ENCODE results near the gene TRAPPC1.

The TRAPPC1 gene

DNA sequence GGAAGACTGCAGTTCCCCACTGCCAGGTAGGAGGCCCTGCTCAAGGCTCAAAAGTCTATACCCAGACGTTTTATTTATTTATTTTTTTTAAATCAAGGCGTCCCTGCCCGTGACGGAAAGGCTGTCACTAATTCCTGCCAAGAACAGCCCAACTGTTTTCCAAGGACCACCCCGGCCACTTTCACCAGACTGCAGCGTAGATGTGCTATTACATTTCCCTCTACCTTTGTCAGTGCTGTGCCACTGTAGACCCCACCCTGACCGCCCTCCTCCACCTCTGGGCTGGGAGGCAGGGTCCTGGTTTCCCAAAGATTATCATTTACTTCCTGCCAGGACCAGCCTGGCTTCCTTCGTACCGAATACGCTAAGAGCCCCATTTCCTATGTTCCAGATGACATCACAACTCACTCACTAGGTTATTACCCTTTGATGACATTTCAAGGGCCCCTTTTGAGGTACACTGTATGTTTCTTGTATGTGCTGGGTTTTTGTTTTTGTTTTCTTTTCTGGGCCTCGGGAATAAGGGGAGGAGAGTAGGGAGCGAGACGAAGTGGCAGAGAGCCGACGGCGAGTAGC lies 9.4 kb downstream of the TRAPPC1 start:
- no peaks in the 10 kb centered on the region for H3K9me3 Mint-ChIP-seq
- H3K27ac Mint-ChIP-seq = peak overlapping the region; percentile 80
- peaks cover 12% of the 10 kb centered on the region for H3K4me1 Mint-ChIP-seq
- H3K4me3 Mint-ChIP-seq = peak overlapping the region; percentile 85
- H3K27me3 Mint-ChIP-seq = no peaks in the 10 kb centered on the region
- H3K36me3 Mint-ChIP-seq = no peaks in the 10 kb centered on the region

DNA sequence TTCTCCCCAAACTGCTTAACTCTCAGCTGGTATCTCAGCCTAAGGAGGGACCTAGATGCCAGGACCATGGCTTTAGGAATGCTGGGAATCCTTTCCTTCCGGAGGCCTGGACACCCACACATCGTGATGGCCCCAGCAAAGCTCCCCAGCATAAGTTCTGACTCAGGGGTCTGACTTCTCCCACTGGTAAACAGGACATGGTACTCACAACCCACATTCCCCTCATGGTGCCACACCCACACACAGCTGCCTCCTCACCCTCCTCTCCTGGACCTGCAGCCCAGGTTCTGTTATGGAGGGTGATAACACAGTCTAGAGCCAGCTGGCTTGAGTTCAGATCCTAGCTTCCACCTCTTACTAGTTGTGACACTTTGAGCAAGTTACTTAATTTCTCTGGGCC lies 14.9 kb downstream of the TRAPPC1 start:
- Mint-ChIP-seq H3K27me3 (no peaks in the 10 kb centered on the region), H3K27ac (peak overlapping the region; percentile 83), H3K4me3 (peak overlapping the region; percentile 87), H3K4me1 (peaks cover 40% of the 10 kb centered on the region), H3K9me3 (no peaks in the 10 kb centered on the region), H3K36me3 (peaks cover 1% of the 10 kb centered on the region)

DNA sequence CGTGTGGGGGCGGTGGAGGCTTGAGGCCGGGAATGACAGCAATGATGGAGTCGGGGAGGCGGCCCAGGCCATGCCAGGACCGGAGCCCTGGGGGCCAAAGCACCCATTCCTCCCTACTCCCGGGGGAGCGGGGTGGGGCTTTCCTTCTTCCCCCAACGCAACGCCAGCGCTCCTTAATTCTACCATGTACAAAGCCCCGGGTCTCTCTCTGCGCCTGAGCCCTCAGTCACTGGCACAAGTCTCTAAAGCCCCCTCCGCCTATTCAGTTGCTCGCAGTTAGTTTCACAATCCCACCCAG lies 15.4 kb downstream of the TRAPPC1 start:
- Mint-ChIP-seq H3K27me3 (no peaks in the 10 kb centered on the region), H3K27ac (peak overlapping the region; percentile 83), H3K36me3 (peaks cover 1% of the 10 kb centered on the region), H3K9me3 (no peaks in the 10 kb centered on the region), H3K4me3 (peak overlapping the region; percentile 87), H3K4me1 (peaks cover 38% of the 10 kb centered on the region)

DNA sequence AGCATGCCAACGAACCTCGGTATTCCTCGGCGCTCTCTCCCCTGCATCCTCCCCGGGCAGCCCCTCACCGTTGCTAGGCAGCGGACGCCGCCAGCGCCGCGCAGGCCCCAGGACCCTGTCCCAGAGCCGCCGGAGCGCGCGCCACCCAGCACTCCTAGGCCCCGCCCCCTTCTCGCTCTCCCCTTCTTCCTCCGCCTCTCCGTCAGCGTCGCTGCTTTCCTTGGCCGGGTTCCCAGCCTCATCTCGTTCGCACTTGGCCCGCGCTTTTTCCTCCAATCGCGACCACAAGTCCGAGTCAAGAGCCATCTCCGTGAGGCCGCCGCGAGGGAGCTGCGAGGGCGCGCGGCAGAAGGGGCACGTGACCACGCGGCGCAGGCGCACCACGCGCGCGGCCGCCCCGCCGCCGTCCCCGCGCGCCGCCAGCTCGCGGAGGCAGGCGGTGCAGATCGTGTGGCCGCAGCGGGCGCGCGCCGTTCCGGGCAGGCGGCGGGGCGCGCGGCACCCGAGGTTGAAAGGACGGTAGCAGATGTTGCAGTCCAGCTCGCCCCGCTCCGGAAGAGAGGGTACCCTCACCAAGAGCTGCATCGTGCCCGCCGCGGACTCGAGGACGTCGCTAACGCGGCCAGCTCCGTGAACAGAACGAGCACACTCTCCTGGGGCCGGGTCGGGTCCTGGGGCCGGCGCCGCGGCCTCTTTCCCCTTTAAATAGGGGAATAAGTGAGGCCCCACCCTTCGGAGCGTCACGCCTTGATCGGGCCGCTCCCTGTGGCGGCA lies 15.9 kb downstream of the TRAPPC1 start, which contains the start of gene RNF227:
RNF227 (minus strand) TSS at position 679 of the 774 bp plus-strand sequence; CDS start at position 585, 94 bp downstream.
- peaks cover 38% of the 10 kb centered on the region for H3K4me1 Mint-ChIP-seq
- H3K36me3 Mint-ChIP-seq = peaks cover 1% of the 10 kb centered on the region
- H3K27me3 Mint-ChIP-seq = no peaks in the 10 kb centered on the region
- peak within 1 kb of the TSS; percentile 93 for H3K4me3 Mint-ChIP-seq
- H3K9me3 Mint-ChIP-seq = no peaks in the 10 kb centered on the region
- peak within 1 kb of the TSS; percentile 94 for H3K27ac Mint-ChIP-seq

DNA sequence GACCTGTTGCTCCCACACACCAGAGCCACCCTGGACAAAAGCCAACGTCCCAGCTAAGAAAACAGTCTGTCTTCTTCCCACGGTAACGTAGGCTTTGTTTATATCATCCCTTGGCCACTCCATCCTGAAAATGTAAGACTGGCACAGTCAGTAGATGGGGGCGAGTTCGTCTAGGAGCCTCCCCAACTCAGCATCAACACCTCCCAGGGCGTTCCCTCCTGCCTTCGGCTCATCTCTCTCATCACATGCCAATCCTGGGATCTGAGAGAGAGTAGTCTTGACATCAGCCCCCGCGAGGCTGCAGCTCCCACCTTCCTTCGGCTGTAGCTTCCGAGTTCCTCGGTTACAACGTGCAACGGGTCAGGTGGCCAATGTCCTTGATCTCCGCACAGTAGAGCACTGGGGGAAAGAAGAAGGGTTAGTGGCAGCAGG lies 16.6 kb downstream of the TRAPPC1 start:
- Mint-ChIP-seq H3K4me1 (peaks cover 39% of the 10 kb centered on the region), H3K27me3 (no peaks in the 10 kb centered on the region), H3K9me3 (no peaks in the 10 kb centered on the region), H3K4me3 (peak overlapping the region; percentile 93), H3K27ac (peak overlapping the region; percentile 94), H3K36me3 (peaks cover 4% of the 10 kb centered on the region)

DNA sequence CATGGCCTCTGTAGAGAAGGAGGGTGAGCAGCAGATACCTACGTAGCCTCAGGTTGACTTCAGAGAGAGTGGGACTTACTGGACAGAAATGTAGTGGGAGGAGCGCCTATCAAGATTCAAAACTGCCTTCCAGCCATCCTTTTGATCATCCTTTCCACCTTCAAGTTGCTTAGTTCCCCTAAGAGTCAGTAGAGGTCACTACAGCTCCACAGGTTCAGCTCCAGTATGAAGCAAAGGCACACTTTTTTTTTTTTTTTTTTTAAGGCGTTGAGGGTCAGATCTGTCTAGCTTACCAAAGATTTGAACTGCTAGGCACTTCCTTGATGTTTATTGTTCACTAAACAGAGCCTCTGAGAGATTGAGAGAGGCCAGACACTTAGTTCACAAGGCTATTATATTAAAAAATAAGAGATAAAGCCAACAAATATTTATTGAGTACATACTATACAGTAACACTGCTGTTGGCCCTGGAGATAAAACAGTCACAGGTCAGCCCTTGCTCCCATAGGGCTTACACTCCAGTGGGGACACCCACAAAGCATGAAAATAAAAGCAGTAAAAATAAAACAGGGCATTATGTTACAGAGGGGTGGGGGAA lies 18.7 kb downstream of the TRAPPC1 start:
- peak overlapping the region; percentile 73 for H3K4me3 Mint-ChIP-seq
- peaks cover 13% of the 10 kb centered on the region for H3K36me3 Mint-ChIP-seq
- no peaks in the 10 kb centered on the region for H3K9me3 Mint-ChIP-seq
- H3K27me3 Mint-ChIP-seq = no peaks in the 10 kb centered on the region
- peaks cover 42% of the 10 kb centered on the region for H3K4me1 Mint-ChIP-seq
- H3K27ac Mint-ChIP-seq = peak overlapping the region; percentile 62

DNA sequence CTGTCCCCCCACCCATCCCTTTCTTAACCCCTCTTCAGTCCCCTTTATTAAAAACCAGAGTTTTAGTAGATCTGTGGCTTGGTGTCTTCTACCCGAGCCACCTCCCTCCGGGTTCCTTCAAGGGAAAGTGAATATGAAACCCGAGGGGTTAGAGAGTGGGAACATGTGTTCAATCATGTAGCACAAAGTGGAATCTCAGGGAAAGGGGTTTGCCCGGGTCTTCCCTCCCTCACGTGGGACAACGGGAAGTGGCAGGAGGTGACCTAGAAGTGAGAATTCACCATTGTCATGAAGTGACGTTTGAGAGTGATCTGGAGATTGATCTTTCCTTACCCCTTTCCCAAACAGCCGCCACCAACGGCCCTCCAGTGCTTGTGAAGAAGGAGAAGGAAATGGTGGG lies 20.6 kb downstream of the TRAPPC1 start:
- Mint-ChIP-seq H3K4me3 (no peak overlapping the region), H3K9me3 (no peaks in the 10 kb centered on the region), H3K36me3 (peaks cover 14% of the 10 kb centered on the region)

DNA sequence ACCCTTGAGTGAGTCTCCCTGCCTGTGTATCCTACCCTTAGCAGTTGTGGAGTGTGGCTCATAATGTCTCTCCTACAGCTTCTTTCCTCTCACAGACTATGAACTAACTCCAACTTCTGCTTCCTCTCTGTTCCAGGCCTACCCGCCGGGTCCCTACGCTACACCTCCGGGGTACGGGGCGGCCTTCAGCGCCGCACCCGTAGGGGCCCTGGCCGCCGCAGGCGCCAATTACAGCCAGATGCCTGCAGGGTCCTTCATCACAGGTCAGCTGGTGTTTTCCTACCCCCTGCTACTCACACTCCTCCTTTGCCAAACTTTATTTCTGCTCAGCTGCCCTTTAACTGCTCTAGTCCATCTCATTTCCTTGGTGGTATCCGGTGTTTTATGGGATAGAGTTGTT lies 21.0 kb downstream of the TRAPPC1 start:
- Mint-ChIP-seq H3K4me3 (no peak overlapping the region), H3K4me1 (peaks cover 30% of the 10 kb centered on the region), H3K27ac (no peak overlapping the region), H3K9me3 (no peaks in the 10 kb centered on the region), H3K27me3 (no peaks in the 10 kb centered on the region), H3K36me3 (peaks cover 14% of the 10 kb centered on the region)

More for the DNA sequence above, 20.6 kb downstream of the TRAPPC1 start:
- Mint-ChIP-seq H3K4me1 (peaks cover 31% of the 10 kb centered on the region), H3K27me3 (no peaks in the 10 kb centered on the region), H3K27ac (no peak overlapping the region)

DNA sequence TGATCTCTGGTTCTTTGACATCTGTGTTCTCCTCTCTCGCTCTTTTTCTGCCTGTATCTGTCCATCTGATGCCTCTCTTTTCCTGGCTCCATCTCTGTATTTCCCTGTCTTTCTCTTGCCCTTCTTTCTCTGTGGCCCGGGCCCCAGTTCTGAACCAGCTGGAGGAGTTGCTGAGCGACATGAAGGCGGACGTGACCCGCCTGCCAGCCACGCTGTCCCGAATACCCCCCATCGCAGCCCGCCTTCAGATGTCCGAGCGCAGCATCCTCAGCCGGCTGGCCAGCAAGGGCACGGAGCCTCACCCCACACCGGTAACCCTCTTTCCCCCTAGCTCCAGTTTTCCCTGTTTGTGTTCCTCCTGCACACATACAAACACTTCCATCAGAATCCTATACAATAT lies 21.5 kb downstream of the TRAPPC1 start:
- Mint-ChIP-seq H3K27ac (peak overlapping the region; percentile 81), H3K27me3 (no peaks in the 10 kb centered on the region), H3K9me3 (no peaks in the 10 kb centered on the region), H3K36me3 (peaks cover 14% of the 10 kb centered on the region), H3K4me3 (no peak overlapping the region), H3K4me1 (peaks cover 26% of the 10 kb centered on the region)

DNA sequence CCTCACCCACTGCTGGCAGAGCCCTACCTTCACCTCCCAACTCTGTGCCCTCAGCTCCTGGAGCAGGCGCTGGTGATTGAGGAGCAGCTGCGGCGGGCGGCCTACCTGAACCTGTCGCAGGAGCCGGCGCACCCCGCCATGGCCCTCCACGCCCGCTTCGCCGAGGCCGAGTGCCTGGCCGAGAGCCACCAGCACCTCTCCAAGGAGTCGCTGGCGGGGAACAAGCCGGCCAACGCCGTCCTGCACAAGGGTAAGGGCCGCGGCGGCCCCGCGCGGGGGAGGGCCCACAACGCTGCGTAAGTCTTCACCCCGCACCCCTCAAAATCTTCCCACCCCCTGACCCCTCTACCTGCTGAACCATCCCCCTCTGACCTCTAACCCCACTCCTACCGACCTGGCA lies 22.7 kb downstream of the TRAPPC1 start:
- H3K4me1 Mint-ChIP-seq = peaks cover 19% of the 10 kb centered on the region
- no peak overlapping the region for H3K4me3 Mint-ChIP-seq
- no peaks in the 10 kb centered on the region for H3K27me3 Mint-ChIP-seq
- no peaks in the 10 kb centered on the region for H3K9me3 Mint-ChIP-seq
- peaks cover 15% of the 10 kb centered on the region for H3K36me3 Mint-ChIP-seq
- H3K27ac Mint-ChIP-seq = no peak overlapping the region

DNA sequence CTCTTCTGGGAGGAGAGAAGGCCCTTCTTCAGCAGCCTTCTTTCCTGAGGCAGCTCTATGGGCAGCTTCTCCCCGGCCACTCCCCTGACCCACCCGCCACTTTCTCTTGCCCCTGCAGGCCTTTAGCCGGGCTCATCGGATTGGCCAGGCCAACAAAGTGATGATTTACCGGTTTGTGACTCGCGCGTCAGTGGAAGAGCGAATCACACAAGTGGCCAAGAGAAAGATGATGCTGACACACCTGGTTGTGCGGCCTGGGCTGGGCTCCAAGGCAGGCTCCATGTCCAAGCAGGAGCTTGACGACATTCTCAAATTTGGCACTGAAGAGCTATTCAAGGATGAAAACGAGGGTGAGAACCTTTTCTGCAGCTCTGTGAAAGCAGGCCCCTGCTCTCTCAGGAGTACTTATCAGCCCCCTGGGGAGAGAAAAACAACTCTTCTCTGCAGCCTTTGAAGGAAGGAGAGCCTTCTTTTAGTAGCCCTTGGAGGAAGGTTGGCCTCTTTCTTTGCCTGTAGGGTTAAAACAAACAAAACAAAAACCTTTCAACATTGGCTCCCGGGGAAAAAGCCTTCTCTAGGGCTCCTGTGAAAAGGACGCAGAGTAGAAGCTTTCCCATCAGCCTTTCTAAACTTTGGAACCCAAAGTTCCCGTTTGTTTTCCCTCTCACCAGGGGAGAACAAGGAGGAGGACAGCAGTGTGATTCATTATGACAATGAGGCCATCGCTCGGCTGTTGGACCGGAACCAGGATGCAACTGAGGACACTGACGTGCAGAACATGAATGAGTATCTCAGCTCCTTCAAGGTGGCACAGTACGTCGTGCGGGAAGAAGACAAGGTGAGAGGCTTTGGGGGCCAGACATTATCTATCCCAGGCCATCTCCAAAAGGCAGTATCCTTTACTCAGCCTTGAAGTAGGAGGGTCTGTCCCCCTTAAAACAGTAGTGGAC lies 28.3 kb downstream of the TRAPPC1 start:
- no peaks in the 10 kb centered on the region for H3K27me3 Mint-ChIP-seq
- no peak overlapping the region for H3K4me3 Mint-ChIP-seq
- no peaks in the 10 kb centered on the region for H3K4me1 Mint-ChIP-seq
- H3K36me3 Mint-ChIP-seq = peaks cover 15% of the 10 kb centered on the region
- no peaks in the 10 kb centered on the region for H3K9me3 Mint-ChIP-seq
- H3K27ac Mint-ChIP-seq = peak overlapping the region; percentile 74

DNA sequence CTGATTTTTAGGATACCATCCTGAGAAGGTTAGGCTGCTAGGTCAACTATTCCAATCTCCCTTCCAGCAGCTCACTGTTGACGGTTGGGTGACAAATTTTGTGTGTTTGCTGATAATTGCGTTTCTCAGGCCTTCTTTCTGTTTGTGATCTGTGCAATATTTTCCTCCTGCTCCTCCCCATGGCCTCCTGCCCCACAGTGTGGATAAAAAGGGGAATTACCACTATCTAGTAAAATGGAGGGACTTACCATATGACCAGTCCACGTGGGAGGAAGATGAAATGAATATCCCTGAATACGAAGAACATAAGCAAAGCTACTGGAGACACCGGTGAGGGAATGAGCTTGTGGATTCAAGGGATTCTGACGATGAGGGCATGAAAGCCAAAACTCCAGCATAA lies 34.0 kb downstream of the TRAPPC1 start:
- H3K9me3 Mint-ChIP-seq = no peaks in the 10 kb centered on the region
- H3K27me3 Mint-ChIP-seq = no peaks in the 10 kb centered on the region
- H3K4me1 Mint-ChIP-seq = peaks cover 16% of the 10 kb centered on the region
- H3K27ac Mint-ChIP-seq = peak overlapping the region; percentile 63
- peaks cover 30% of the 10 kb centered on the region for H3K36me3 Mint-ChIP-seq
- H3K4me3 Mint-ChIP-seq = no peak overlapping the region

DNA sequence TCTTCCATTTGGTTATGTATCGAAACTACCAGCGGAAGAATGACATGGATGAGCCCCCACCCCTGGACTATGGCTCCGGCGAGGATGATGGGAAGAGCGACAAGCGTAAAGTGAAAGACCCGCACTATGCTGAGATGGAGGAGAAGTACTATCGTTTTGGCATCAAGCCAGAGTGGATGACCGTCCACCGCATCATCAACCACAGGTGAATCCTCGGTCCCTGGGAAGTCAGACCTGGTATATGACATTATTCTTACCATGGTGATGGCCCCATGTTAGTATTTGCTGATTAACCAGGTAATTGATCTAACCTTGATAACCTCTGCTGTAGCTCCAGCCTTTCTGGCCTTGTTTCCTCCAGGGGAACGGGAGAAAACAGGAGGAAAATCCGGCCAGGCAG lies 34.7 kb downstream of the TRAPPC1 start:
- Mint-ChIP-seq H3K4me1 (peaks cover 16% of the 10 kb centered on the region), H3K27ac (peak overlapping the region; percentile 51), H3K27me3 (no peaks in the 10 kb centered on the region), H3K9me3 (no peaks in the 10 kb centered on the region), H3K36me3 (peaks cover 28% of the 10 kb centered on the region), H3K4me3 (no peak overlapping the region)

DNA sequence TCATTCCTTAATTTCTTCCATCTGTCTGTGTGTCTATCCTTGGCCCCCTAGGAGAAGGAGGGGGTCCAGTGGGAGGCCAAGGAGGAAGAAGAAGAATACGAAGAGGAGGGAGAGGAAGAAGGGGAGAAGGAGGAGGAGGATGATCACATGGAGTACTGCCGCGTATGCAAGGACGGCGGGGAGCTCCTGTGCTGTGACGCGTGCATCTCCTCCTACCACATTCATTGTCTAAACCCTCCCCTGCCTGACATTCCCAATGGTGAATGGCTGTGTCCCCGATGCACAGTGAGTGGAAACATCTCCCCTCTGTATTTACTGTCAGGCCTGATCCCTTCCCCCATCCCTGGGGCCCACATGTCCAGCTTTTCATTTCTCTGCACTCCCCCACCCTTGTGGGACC lies 36.9 kb downstream of the TRAPPC1 start:
- peaks cover 32% of the 10 kb centered on the region for H3K36me3 Mint-ChIP-seq
- peak overlapping the region; percentile 76 for H3K27ac Mint-ChIP-seq
- H3K4me3 Mint-ChIP-seq = no peak overlapping the region
- peaks cover 22% of the 10 kb centered on the region for H3K4me1 Mint-ChIP-seq
- no peaks in the 10 kb centered on the region for H3K9me3 Mint-ChIP-seq
- no peaks in the 10 kb centered on the region for H3K27me3 Mint-ChIP-seq

DNA sequence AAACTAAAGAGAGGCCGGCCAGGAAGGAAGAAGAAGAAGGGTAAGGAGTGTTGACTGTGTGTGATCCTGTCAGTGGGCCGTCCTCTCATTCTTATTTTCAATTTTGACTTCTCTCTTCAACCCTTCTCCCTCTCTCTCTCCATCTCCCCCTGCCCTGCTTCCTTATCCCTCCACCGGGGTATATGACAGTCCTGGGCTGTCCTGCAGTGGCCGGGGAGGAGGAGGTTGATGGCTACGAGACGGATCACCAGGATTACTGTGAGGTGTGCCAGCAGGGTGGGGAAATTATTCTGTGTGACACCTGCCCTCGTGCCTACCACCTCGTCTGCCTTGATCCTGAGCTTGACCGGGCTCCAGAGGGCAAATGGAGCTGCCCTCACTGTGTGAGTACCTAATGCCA lies 37.5 kb downstream of the TRAPPC1 start:
- Mint-ChIP-seq H3K4me3 (no peak overlapping the region), H3K4me1 (peaks cover 26% of the 10 kb centered on the region), H3K27ac (peak overlapping the region; percentile 59), H3K9me3 (no peaks in the 10 kb centered on the region), H3K36me3 (peaks cover 32% of the 10 kb centered on the region), H3K27me3 (no peaks in the 10 kb centered on the region)

Measured in activated naive CD4-positive, alpha-beta T cell treated with anti-CD3 and anti-CD28 coated beads, Interleukin-2, amount 50 U/mL, for 24 hours (primary cell).